Measurements from ENCODE around the gene SORCS1. TPM values are rescaled to one million over a fixed set of nuclear protein-coding genes. Genes with fewer than 3 reads are reported as not detected.

Gene SORCS1
- total RNA-seq, 1 experiment from 2014 or later, result not detected

GRCh38 chr10:106727170-106727569 lies 437.3 kb downstream of the SORCS1 start:
- no peaks in the 10 kb centered on the region for H3K9me2 ChIP-seq (ENCODE audit: insufficient read depth)
- no peaks in the 10 kb centered on the region for H3K27me3 ChIP-seq (ENCODE audit: insufficient read depth, low read length)
- H3K79me2 ChIP-seq (ENCODE audit: insufficient read depth, low read length), result no peaks in the 10 kb centered on the region
- no peak overlapping the region for H2AFZ ChIP-seq (ENCODE audit: low read depth, low read length, poor library complexity, severe bottlenecking)
- DNase-seq (ENCODE audit: low read depth, low spot score) (no peak), ATAC-seq (no peak)
- H3K27ac ChIP-seq (ENCODE audit: low read depth, low read length), result no peak overlapping the region
- no peaks in the 10 kb centered on the region for H3K4me1 ChIP-seq (ENCODE audit: control insufficient read depth in 1 of 2, insufficient read depth in 2 of 2, low read length in 2 of 2)
- H3K4me3 ChIP-seq (replicated peaks in 1 of 2; ENCODE audit: low read depth in 1 of 2, low read length in 2 of 2), result no peak overlapping the region
- intact Hi-C loops (cut with micrococcal nuclease), result no loop called here
- no peaks in the 10 kb centered on the region for H4K20me1 ChIP-seq (ENCODE audit: insufficient read depth)
- RAD21 ChIA-PET (ENCODE audit: low non-redundant PET in 1 of 2, low total read pairs in 2 of 2, uncharacterized antibody in 2 of 2, unreplicated experiment in 2 of 2), result no interaction called here
- no peaks in the 10 kb centered on the region for H3K36me3 ChIP-seq (ENCODE audit: control insufficient read depth in 1 of 2, insufficient read depth in 2 of 2, low read length in 2 of 2)
- POLR2A ChIA-PET, result no interaction called here
- H3K9ac ChIP-seq (ENCODE audit: low read length), result no peak overlapping the region
- peaks cover 13 to 27% of the 10 kb centered on the region in 2 experiments; a peak in 2 of 4 replicates for H3K9me3 ChIP-seq (ENCODE audit: control insufficient read depth in 1 of 2, insufficient read depth in 1 of 2, low read depth in 1 of 2, low read length in 2 of 2)
- CTCF ChIA-PET, result no interaction called here
- TF ChIP-seq CEBPB (IDR thresholded peaks at IDR 0.05; ENCODE audit: low read depth), result no peak
- TF ChIP-seq SP1 (IDR thresholded peaks at IDR 0.05; ENCODE audit: low read depth), result no peak
- no peak for TF ChIP-seq ATF3 (IDR thresholded peaks at IDR 0.05)
- TF ChIP-seq CBX3 (IDR thresholded peaks at IDR 0.05; ENCODE audit: low read depth), result no peak
- TF ChIP-seq YY1 (IDR thresholded peaks at IDR 0.05; ENCODE audit: extremely low read depth, insufficient replicate concordance, low read depth, low read length), result no peak
- no peak overlapping the region for H3K4me2 ChIP-seq (ENCODE audit: low read length)
- BruUV-seq (replicated peaks), result no TSS peak

- CTCF ChIA-PET, result no interaction called here
These were observed 442.0 kb downstream of the SORCS1 start for GRCh38 chr10:106722524-106722923.

More at GRCh38 chr10:106722524-106722923, 442.0 kb downstream of the SORCS1 start:
- H3K79me2 ChIP-seq (ENCODE audit: insufficient read depth, low read length), result no peaks in the 10 kb centered on the region
- intact Hi-C loops (cut with micrococcal nuclease), result no loop called here
- no peak overlapping the region for H3K4me3 ChIP-seq (replicated peaks in 1 of 2; ENCODE audit: low read depth in 1 of 2, low read length in 2 of 2)
- H3K9ac ChIP-seq (ENCODE audit: low read length), result no peak overlapping the region
- RAD21 ChIA-PET (ENCODE audit: low non-redundant PET in 1 of 2, low total read pairs in 2 of 2, uncharacterized antibody in 2 of 2, unreplicated experiment in 2 of 2), result no interaction called here
- H3K36me3 ChIP-seq (ENCODE audit: control insufficient read depth in 1 of 2, insufficient read depth in 2 of 2, low read length in 2 of 2), result no peaks in the 10 kb centered on the region
- no peak overlapping the region for H2AFZ ChIP-seq (ENCODE audit: low read depth, low read length, poor library complexity, severe bottlenecking)
- peaks cover 15 to 20% of the 10 kb centered on the region in 2 experiments; a peak in 2 of 4 replicates for H3K9me3 ChIP-seq (ENCODE audit: control insufficient read depth in 1 of 2, insufficient read depth in 1 of 2, low read depth in 1 of 2, low read length in 2 of 2)
- no peak overlapping the region for H3K4me2 ChIP-seq (ENCODE audit: low read length)
- no peaks in the 10 kb centered on the region for H4K20me1 ChIP-seq (ENCODE audit: insufficient read depth)
- no peak overlapping the region for H3K27ac ChIP-seq (ENCODE audit: low read depth, low read length)
- ATAC-seq, result no peak
- H3K9me2 ChIP-seq (ENCODE audit: insufficient read depth), result no peaks in the 10 kb centered on the region
- no peaks in the 10 kb centered on the region for H3K27me3 ChIP-seq (ENCODE audit: insufficient read depth, low read length)
- H3K4me1 ChIP-seq (ENCODE audit: control insufficient read depth in 1 of 2, insufficient read depth in 2 of 2, low read length in 2 of 2), result no peaks in the 10 kb centered on the region
- DNase-seq (ENCODE audit: low read depth, low spot score), result no peak
- no TSS peak for BruUV-seq (replicated peaks)
- POLR2A ChIA-PET, result no interaction called here
- TF ChIP-seq CTCF (IDR thresholded peaks at IDR 0.05 in 2 of 3, conservative IDR thresholded peaks at IDR 0.05 in 1 of 3; ENCODE audit: borderline replicate concordance in 1 of 3, insufficient read depth in 1 of 3, low read depth in 2 of 3, low read length in 2 of 3) (peak in 2 of 3 experiments; percentile 5 to 17; a peak in 1 of 6 replicates), RAD21 (IDR thresholded peaks at IDR 0.05; ENCODE audit: low read depth) (no peak), MAX (IDR thresholded peaks at IDR 0.05) (no peak)

Measured in HCT116 (cell line).